Stomach (tissue), 4 donors: ENCODE measurements around the gene PLEKHA5.

Source experiments
- EP300 ChIP-seq: sonication (generic); formaldehyde crosslinking; IDR thresholded peaks from one replicate; pipeline ENCODE4 v1.6.1; 2017; ENCODE audit warnings: antibody characterized with exemption
- POLR2AphosphoS5 ChIP-seq, 3 donors: sonication (generic); formaldehyde crosslinking; IDR thresholded peaks; one replicate each; pipeline ENCODE4 v1.6.1; 2016; ENCODE audit warnings: antibody characterized with exemption in 3 of 3
- TF ChIP-seq, protein P1 (sequence below), 7 experiments: fragments of 450-650 bp in 4 of 7; fragments of 200-600 bp in 3 of 7; sonication (generic) in 3 of 7; IDR thresholded peaks; one replicate each; pipeline ENCODE4 v1.5.1; 2016 to 2019; ENCODE audit warnings: antibody characterized with exemption in 7 of 7, control low read depth in 2 of 7, mild to moderate bottlenecking in 1 of 7

- no peak for TF ChIP-seq POLR2AphosphoS5 (IDR thresholded peaks at IDR 0.05)
- TF ChIP-seq, protein P1, sequence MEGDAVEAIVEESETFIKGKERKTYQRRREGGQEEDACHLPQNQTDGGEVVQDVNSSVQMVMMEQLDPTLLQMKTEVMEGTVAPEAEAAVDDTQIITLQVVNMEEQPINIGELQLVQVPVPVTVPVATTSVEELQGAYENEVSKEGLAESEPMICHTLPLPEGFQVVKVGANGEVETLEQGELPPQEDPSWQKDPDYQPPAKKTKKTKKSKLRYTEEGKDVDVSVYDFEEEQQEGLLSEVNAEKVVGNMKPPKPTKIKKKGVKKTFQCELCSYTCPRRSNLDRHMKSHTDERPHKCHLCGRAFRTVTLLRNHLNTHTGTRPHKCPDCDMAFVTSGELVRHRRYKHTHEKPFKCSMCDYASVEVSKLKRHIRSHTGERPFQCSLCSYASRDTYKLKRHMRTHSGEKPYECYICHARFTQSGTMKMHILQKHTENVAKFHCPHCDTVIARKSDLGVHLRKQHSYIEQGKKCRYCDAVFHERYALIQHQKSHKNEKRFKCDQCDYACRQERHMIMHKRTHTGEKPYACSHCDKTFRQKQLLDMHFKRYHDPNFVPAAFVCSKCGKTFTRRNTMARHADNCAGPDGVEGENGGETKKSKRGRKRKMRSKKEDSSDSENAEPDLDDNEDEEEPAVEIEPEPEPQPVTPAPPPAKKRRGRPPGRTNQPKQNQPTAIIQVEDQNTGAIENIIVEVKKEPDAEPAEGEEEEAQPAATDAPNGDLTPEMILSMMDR (IDR thresholded peaks at IDR 0.05) = no peak
- no peak for TF ChIP-seq EP300
Observed at GRCh38 chr12:19154686-19155085, 25.2 kb downstream of the PLEKHA5 start.
